Panc1 (cell line): ENCODE measurements around the gene SIGLEC8.
"Not testable (repeated sequence)": the region's sequence is repeated elsewhere in the genome, so short reads cannot be mapped to it uniquely, and the experiment has no call there.

Experiments
- CTCF ChIP-seq: fragments of 450-650 bp; IDR thresholded peaks from 2 replicates; pipeline ENCODE4 v1.5.1; 2017; ENCODE audit warnings: mild to moderate bottlenecking
- POLR2AphosphoS5 ChIP-seq: IDR thresholded peaks from 2 replicates; pipeline ENCODE4 v1.6.1; 2012; ENCODE audit warnings: mild to moderate bottlenecking, low read depth, low read length, moderate library complexity
- REST ChIP-seq, 2 experiments: IDR thresholded peaks; 2 replicates each; pipeline ENCODE4 v1.6.1; 2011 to 2012; ENCODE audit warnings: low read depth in 2 of 2, control low read depth in 1 of 2, low read length in 1 of 2, mild to moderate bottlenecking in 1 of 2, moderate library complexity in 1 of 2; ENCODE audit not compliant: insufficient read depth in 1 of 2

- not testable (repeated sequence) for TF ChIP-seq CTCF; POLR2AphosphoS5; REST (IDR thresholded peaks at IDR 0.05; ENCODE audit: insufficient read depth in 1 of 2, low read depth in 2 of 2, low read length in 1 of 2)
Measured at GRCh38 chr19:51416422-51416821, 41.8 kb downstream of the SIGLEC8 start.
